SW480 (cell line): ENCODE measurements around the gene PPP4C.
A peak's percentile ranks its signal among the peaks of the same experiment; 100 is the strongest.

Source experiments
- DNase-seq: peaks from one replicate; pipeline ENCODE4 v3.0.0-alpha.2; 2016; ENCODE audit warnings: low spot score

Gene PPP4C

GRCh38 chr16:30054959-30055553 lies 20.7 kb upstream of the PPP4C start:
- no peak for DNase-seq

GRCh38 chr16:30060346-30060745 lies 15.4 kb upstream of the PPP4C start:
- DNase-seq = no peak

- DNase-seq = no peak
Measured at GRCh38 chr16:30060836-30061554, 14.8 kb upstream of the PPP4C start.

GRCh38 chr16:30063278-30063892 lies 12.4 kb upstream of the PPP4C start:
- DNase-seq = no peak

GRCh38 chr16:30063893-30064728 lies 11.7 kb upstream of the PPP4C start:
- DNase-seq = peak; percentile 70

- DNase-seq = no peak
Measured at GRCh38 chr16:30064729-30065101, 11.1 kb upstream of the PPP4C start.

GRCh38 chr16:30065102-30065942 lies 10.5 kb upstream of the PPP4C start, which contains the start of gene ALDOA:
TSS of gene ALDOA (plus strand) at chr16:30065760. CDS start at chr16:30066898, 1,138 bp downstream.
- peak; percentile 96 for DNase-seq

- no peak for DNase-seq
Measured at GRCh38 chr16:30065943-30066760, 9.6 kb upstream of the PPP4C start.

- DNase-seq = no peak
Measured at GRCh38 chr16:30066761-30067583, 8.8 kb upstream of the PPP4C start.

GRCh38 chr16:30067584-30067916 lies 8.2 kb upstream of the PPP4C start:
- no peak for DNase-seq

GRCh38 chr16:30068333-30068732 lies 7.5 kb upstream of the PPP4C start:
- no peak for DNase-seq

- no peak for DNase-seq
Measured at GRCh38 chr16:30068750-30069610, 6.8 kb upstream of the PPP4C start.

- DNase-seq = no peak
Measured at GRCh38 chr16:30069611-30070462, 6.0 kb upstream of the PPP4C start.

- DNase-seq = no peak
Measured at GRCh38 chr16:30070490-30070889, 5.3 kb upstream of the PPP4C start.

GRCh38 chr16:30076276-30076791 lies 540 bp downstream of the PPP4C start:
- DNase-seq = no peak

GRCh38 chr16:30077656-30078055 lies 1.9 kb downstream of the PPP4C start:
- DNase-seq = no peak

GRCh38 chr16:30078744-30079143 lies 3.0 kb downstream of the PPP4C start:
- DNase-seq = no peak

- no peak for DNase-seq
Measured at GRCh38 chr16:30079480-30079879, 3.7 kb downstream of the PPP4C start.
